Measurements from ENCODE around the gene HS6ST3. TPM values are rescaled to one million over a fixed set of nuclear protein-coding genes. Genes with fewer than 3 reads are reported as not detected.

The HS6ST3 gene
- total RNA-seq, 1 experiment from 2014 or later = 1.6 TPM

GRCh38 chr13:96785986-96786385, 696.1 kb downstream of the HS6ST3 start:
- DNase-seq (ENCODE audit: low read depth) = no peak

GRCh38 chr13:96792188-96792587, 702.3 kb downstream of the HS6ST3 start:
- no peak for DNase-seq (ENCODE audit: low read depth)

GRCh38 chr13:96792736-96793403, 703.0 kb downstream of the HS6ST3 start:
- DNase-seq (ENCODE audit: low read depth) = peak; percentile 55

GRCh38 chr13:96793404-96793755, 703.5 kb downstream of the HS6ST3 start:
- no peak for DNase-seq (ENCODE audit: low read depth)

GRCh38 chr13:96794669-96795068, 704.8 kb downstream of the HS6ST3 start:
- no peak for DNase-seq (ENCODE audit: low read depth)

GRCh38 chr13:96795670-96796069, 705.8 kb downstream of the HS6ST3 start:
- DNase-seq (ENCODE audit: low read depth) = no peak

- DNase-seq (ENCODE audit: low read depth) = no peak
Observed at GRCh38 chr13:96796091-96796633, 706.3 kb downstream of the HS6ST3 start.

- DNase-seq (ENCODE audit: low read depth) = no peak
Observed at GRCh38 chr13:96797136-96797535, 707.2 kb downstream of the HS6ST3 start.

GRCh38 chr13:96803456-96804100, 713.7 kb downstream of the HS6ST3 start:
- no peak for DNase-seq (ENCODE audit: low read depth)

GRCh38 chr13:96804174-96804573, 714.3 kb downstream of the HS6ST3 start:
- no peak for DNase-seq (ENCODE audit: low read depth)

- DNase-seq (ENCODE audit: low read depth) = no peak
Observed at GRCh38 chr13:96806746-96807145, 716.8 kb downstream of the HS6ST3 start.

GRCh38 chr13:96809366-96810096, 719.6 kb downstream of the HS6ST3 start:
- DNase-seq (ENCODE audit: low read depth) = no peak

GRCh38 chr13:96810104-96810503, 720.2 kb downstream of the HS6ST3 start:
- DNase-seq (ENCODE audit: low read depth) = no peak

GRCh38 chr13:96811049-96811448, 721.1 kb downstream of the HS6ST3 start:
- no peak for DNase-seq (ENCODE audit: low read depth)

- peak; percentile 29 for DNase-seq (ENCODE audit: low read depth)
Observed at GRCh38 chr13:96816261-96816660, 726.4 kb downstream of the HS6ST3 start.

GRCh38 chr13:96816874-96817273, 727.0 kb downstream of the HS6ST3 start:
- no peak for DNase-seq (ENCODE audit: low read depth)

GRCh38 chr13:96817336-96817941, 727.5 kb downstream of the HS6ST3 start:
- DNase-seq (ENCODE audit: low read depth) = no peak

GRCh38 chr13:96819375-96819774, 729.5 kb downstream of the HS6ST3 start:
- no peak for DNase-seq (ENCODE audit: low read depth)

- DNase-seq (ENCODE audit: low read depth) = no peak
Observed at GRCh38 chr13:96821381-96821780, 731.5 kb downstream of the HS6ST3 start.

- no peak for DNase-seq (ENCODE audit: low read depth)
Observed at GRCh38 chr13:96821971-96822370, 732.1 kb downstream of the HS6ST3 start.

- DNase-seq (ENCODE audit: low read depth) = peak; percentile 56
Observed at GRCh38 chr13:96822895-96823294, 733.0 kb downstream of the HS6ST3 start.

GRCh38 chr13:96824140-96824539, 734.2 kb downstream of the HS6ST3 start:
- peak; percentile 20 for DNase-seq (ENCODE audit: low read depth)
